Body of pancreas (tissue), 4 donors: Measurements from ENCODE around the gene HOXD8.

Experiments
- CTCF ChIP-seq, 7 experiments: fragments of 450-650 bp in 4 of 7; fragments of 200-600 bp in 3 of 7; sonication (generic) in 3 of 7; IDR thresholded peaks; one replicate each; pipeline ENCODE4 v1.5.1; 2016 to 2019; ENCODE audit warnings: antibody characterized with exemption in 7 of 7
- POLR2A ChIP-seq, 3 donors: fragments of 450-650 bp; IDR thresholded peaks; one replicate each; pipeline ENCODE4 v1.6.1; 2016; ENCODE audit warnings: antibody characterized with exemption in 3 of 3, mild to moderate bottlenecking in 2 of 3

- TF ChIP-seq POLR2A (IDR thresholded peaks at IDR 0.05) (no peak), CTCF (IDR thresholded peaks at IDR 0.05) (peak in 6 of 7 experiments; percentile 18 to 45 (median 37))
Observed at GRCh38 chr2:176079831-176080539, 49.5 kb upstream of the HOXD8 start.
